H1 (cell line): Measurements from ENCODE around the gene DCTD. TPM values are rescaled to one million over a fixed set of nuclear protein-coding genes. Genes with fewer than 3 reads are reported as not detected.
A peak's percentile ranks its signal among the peaks of the same experiment; 100 is the strongest.

Experiments
- CTCF ChIA-PET: fragments of 300-600 bp; sonication (Branson Sonifier 250); formaldehyde crosslinking; loops from one replicate; lab custom pipeline; 2021; ENCODE audit not compliant: partially characterized antibody; lab: Charles Lee
- POLR2A ChIA-PET: fragments of 300-600 bp; sonication (Branson Sonifier 250); formaldehyde crosslinking; loops from one replicate; lab custom pipeline; 2021; ENCODE audit warnings: inconsistent platforms; ENCODE audit not compliant: partially characterized antibody; lab: Charles Lee
- DNase-seq, 2 experiments: peaks; one replicate each; pipeline versions ENCODE4 v3.0.0 to v3.0.0-alpha.2; 2010 to 2022; ENCODE audit warnings: low spot score in 2 of 2, low read depth in 1 of 2, mixed read lengths in 1 of 2
- FAIRE-seq: peaks from 2 replicates; lab custom pipeline; 2011; peaks lifted over from hg19 to GRCh38; lab: Jason Lieb, UNC
- H2AFZ ChIP-seq: 2 replicates; pipeline ENCODE4 v1.8.1; 2012; ENCODE audit warnings: low read length, inconsistent platforms
- H2AK5ac ChIP-seq: 2 replicates; pipeline ENCODE4 v1.6.1; 2013; ENCODE audit warnings: low read depth, low read length
- H2BK120ac ChIP-seq: replicated peaks from 2 replicates; pipeline ENCODE3; 2013; ENCODE audit warnings: low read depth, low read length, inconsistent platforms
- H2BK12ac ChIP-seq: 2 replicates; pipeline ENCODE4 v1.6.1; 2013; ENCODE audit warnings: low read depth, low read length
- H2BK15ac ChIP-seq: 2 replicates; pipeline ENCODE4 v1.6.1; 2013; ENCODE audit warnings: low read length
- H2BK20ac ChIP-seq: 2 replicates; pipeline ENCODE4 v1.6.1; 2013; ENCODE audit warnings: low read length
- H2BK5ac ChIP-seq: 2 replicates; pipeline ENCODE4 v1.6.1; 2013; ENCODE audit warnings: low read depth, low read length
- H3K14ac ChIP-seq: 2 replicates; pipeline ENCODE4 v1.6.1; 2013; ENCODE audit warnings: inconsistent platforms; ENCODE audit not compliant: insufficient read length
- H3K18ac ChIP-seq: 2 replicates; pipeline ENCODE4 v1.6.1; 2013; ENCODE audit warnings: low read length; ENCODE audit errors: extremely low read depth
- H3K23ac ChIP-seq: 2 replicates; pipeline ENCODE4 v1.6.1; 2013; ENCODE audit warnings: inconsistent platforms; ENCODE audit not compliant: insufficient read length
- H3K23me2 ChIP-seq: 2 replicates; pipeline ENCODE4 v1.6.1; 2013; ENCODE audit warnings: low read depth, low read length
- H3K27ac ChIP-seq: 2 replicates; pipeline ENCODE4 v1.6.1; 2011; ENCODE audit warnings: low read depth, low read length, inconsistent platforms
- H3K27me3 ChIP-seq, 4 experiments: replicated peaks in 1 of 4; 1 replicate in 1 of 4; 2 replicates in 3 of 4; pipeline versions ENCODE4 v1.6.1 to v1.8.1; 2011 to 2013; ENCODE audit warnings: low read length in 3 of 4, mild to moderate bottlenecking in 3 of 4, inconsistent platforms in 2 of 4, mixed read lengths in 2 of 4, moderate library complexity in 1 of 4; ENCODE audit not compliant: control insufficient read depth in 3 of 4, insufficient read depth in 3 of 4; ENCODE audit errors: extremely low read depth in 1 of 4
- H3K36me3 ChIP-seq, 4 experiments: 2 replicates each; pipeline versions ENCODE4 v1.6.1 to v1.8.1; 2011 to 2013; ENCODE audit warnings: mild to moderate bottlenecking in 4 of 4, low read length in 3 of 4, moderate library complexity in 2 of 4, control low read depth in 1 of 4, inconsistent platforms in 1 of 4; ENCODE audit not compliant: insufficient read depth in 4 of 4, control insufficient read depth in 2 of 4
- H3K4ac ChIP-seq: replicated peaks from 2 replicates; pipeline ENCODE3; 2013; ENCODE audit warnings: low read length, low read depth, mixed read lengths, inconsistent platforms; ENCODE audit not compliant: insufficient read length
- H3K4me1 ChIP-seq, 4 experiments: replicated peaks in 1 of 4; 1 replicate in 1 of 4; 2 replicates in 3 of 4; pipeline versions ENCODE4 v1.6.1 to v1.8.1; 2011 to 2013; ENCODE audit warnings: low read length in 3 of 4, inconsistent platforms in 2 of 4, mixed read lengths in 1 of 4; ENCODE audit not compliant: insufficient read depth in 4 of 4, control insufficient read depth in 3 of 4
- H3K4me2 ChIP-seq, 2 experiments: 2 replicates each; pipeline versions ENCODE4 v1.6.1 to v1.8.1; 2011 to 2013; ENCODE audit warnings: low read depth in 2 of 2, low read length in 2 of 2, control low read depth in 1 of 2, inconsistent platforms in 1 of 2, mild to moderate bottlenecking in 1 of 2; ENCODE audit not compliant: insufficient read depth in 1 of 2
- H3K4me3 ChIP-seq, 4 experiments: fragments of 200-600, 300-600 bp in 1 of 4; sonication (generic), shearing (Covaris generic), sonication (Bioruptor Twin) in 1 of 4; 2 replicates each; pipeline versions ENCODE4 v1.5.1 to v1.8.1; 2011 to 2016; ENCODE audit warnings: low read length in 4 of 4, low read depth in 3 of 4, control low read depth in 2 of 4, inconsistent platforms in 2 of 4, mild to moderate bottlenecking in 2 of 4, mixed read lengths in 1 of 4, moderate library complexity in 1 of 4; ENCODE audit not compliant: insufficient read depth in 2 of 4; ENCODE audit errors: extremely low read depth in 1 of 4
- H3K56ac ChIP-seq: replicated peaks from 2 replicates; pipeline ENCODE3; 2013; ENCODE audit warnings: low read depth, mild to moderate bottlenecking, mixed read lengths, low read length, inconsistent platforms; ENCODE audit not compliant: insufficient read length
- H3K79me1 ChIP-seq: 2 replicates; pipeline ENCODE4 v1.6.1; 2013; ENCODE audit warnings: low read depth, low read length, control low read depth
- H3K79me2 ChIP-seq, 2 experiments: 2 replicates each; pipeline versions ENCODE4 v1.6.1 to v1.8.1; 2012 to 2013; ENCODE audit warnings: low read length in 2 of 2, mild to moderate bottlenecking in 2 of 2, inconsistent platforms in 1 of 2; ENCODE audit not compliant: insufficient read depth in 2 of 2, control insufficient read depth in 1 of 2
- H3K9ac ChIP-seq, 4 experiments: replicated peaks in 1 of 4; 1 replicate in 1 of 4; 2 replicates in 3 of 4; pipeline versions ENCODE4 v1.6.1 to v1.8.1; 2011 to 2013; ENCODE audit warnings: low read depth in 3 of 4, low read length in 3 of 4, control low read depth in 2 of 4, mild to moderate bottlenecking in 2 of 4, moderate library complexity in 2 of 4, inconsistent platforms in 1 of 4; ENCODE audit errors: extremely low read depth in 1 of 4
- H3K9me3 ChIP-seq, 2 experiments: 2 replicates each; pipeline versions ENCODE4 v1.6.1 to v1.8.1; 2012 to 2013; ENCODE audit warnings: mild to moderate bottlenecking in 2 of 2, moderate library complexity in 2 of 2, control low read depth in 1 of 2, inconsistent platforms in 1 of 2, low read depth in 1 of 2, low read length in 1 of 2, mixed read lengths in 1 of 2; ENCODE audit not compliant: insufficient read depth in 2 of 2
- H4K20me1 ChIP-seq, 2 experiments: replicated peaks in 1 of 2; 2 replicates each; pipeline versions ENCODE3 to v1.8.1; 2011 to 2013; ENCODE audit warnings: inconsistent platforms in 2 of 2, low read length in 2 of 2, mild to moderate bottlenecking in 1 of 2; ENCODE audit not compliant: insufficient read depth in 2 of 2, control insufficient read depth in 1 of 2
- H4K5ac ChIP-seq: 2 replicates; pipeline ENCODE4 v1.6.1; 2013; ENCODE audit warnings: low read length, low read depth, mixed read lengths, inconsistent platforms; ENCODE audit not compliant: insufficient read length
- H4K8ac ChIP-seq: 2 replicates; pipeline ENCODE4 v1.8.0; 2013; ENCODE audit warnings: mild to moderate bottlenecking, moderate library complexity, low read length, inconsistent platforms; ENCODE audit not compliant: insufficient read depth; ENCODE audit errors: extremely low read depth
- H4K91ac ChIP-seq: replicated peaks from 2 replicates; pipeline ENCODE3; 2013; ENCODE audit warnings: low read length, mixed read lengths, inconsistent platforms; ENCODE audit not compliant: insufficient read length
- MAFK ChIP-seq: IDR thresholded peaks from 2 replicates; pipeline ENCODE4 v1.6.1; 2012; ENCODE audit warnings: low read depth, mild to moderate bottlenecking, improper control_type of control experiment, low read length
- NRF1 ChIP-seq: IDR thresholded peaks from 2 replicates; pipeline ENCODE4 v1.6.1; 2011; ENCODE audit warnings: mild to moderate bottlenecking, low read depth, low read length, improper control_type of control experiment
- WGBS, 2 experiments: shearing (Covaris generic) in 1 of 2; methylation state at CpG; one replicate each; pipeline versions ENCODE4 v1.1.6 to v1.1.7; 2013 to 2015; ENCODE audit warnings: low lambda C conversion rate in 2 of 2, mixed read lengths in 2 of 2, inconsistent platforms in 1 of 2, low coverage in 1 of 2, missing lambda C conversion rate in 1 of 2; ENCODE audit not compliant: insufficient replicate concordance in 2 of 2, insufficient coverage in 1 of 2, insufficient read length in 1 of 2; ENCODE audit errors: extremely low coverage in 1 of 2, missing lambda C conversion rate in 1 of 2; 5-methylcytosine and 5-hydroxymethylcytosine counted together
- polyA plus RNA-seq, 7 experiments: library from polyadenylated mRNA; depleted of rRNA in 3 of 7; stranded (reverse) in 5 of 7; unstranded in 2 of 7; fragments of >200 nt in 5 of 7; fragments of 200-250 nt in 2 of 7; gene quantifications; 1 replicate in 5 of 7; 2 replicates in 1 of 7; 4 replicates in 1 of 7; pipeline versions ENCODE4 v1.2.1 to v1.2.3, GENCODE V29; 2011 to 2013; ENCODE audit warnings: missing spikeins in 2 of 7, mixed read lengths in 2 of 7
- total RNA-seq: library from RNA; stranded (reverse); fragmentation: NEBNext Ultra II Directional; extraction: Animal tissue kit (Norgen Biotek cat#: 25700); gene quantifications from 2 replicates; pipeline ENCODE4 v1.2.1, GENCODE V29; 2021

The DCTD gene
- total and polyA plus RNA-seq, 2 of the 8 experiments (the other 6 are each of a cell fraction or from before 2014, with no cell fraction given) = 60.2 to 69.5 TPM

DNA sequence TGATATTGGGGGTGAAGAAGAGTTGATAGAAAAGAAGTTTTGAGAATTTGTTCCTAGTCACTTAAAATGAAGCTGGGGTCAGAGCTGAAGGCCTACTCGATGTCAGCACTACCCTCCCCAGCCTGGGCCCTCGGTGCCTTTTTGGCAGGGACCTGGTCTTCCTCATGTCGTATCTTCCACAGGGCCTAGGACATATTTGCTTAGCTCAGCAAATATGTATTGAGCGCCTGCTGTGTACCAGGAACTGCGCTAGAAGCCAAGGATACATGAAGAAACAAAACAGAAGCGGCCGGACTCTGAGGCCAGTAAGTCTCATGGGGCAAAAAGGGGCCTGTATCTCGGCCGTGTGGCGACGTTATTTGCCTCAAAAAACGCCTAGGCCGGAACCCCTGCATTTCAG is 44.3 kb downstream of the DCTD start:
- FAIRE-seq = no peak
- 87% methylated on average over 13 of the region's 13 CpGs; no CpG with 5 or more reads in 1 of the 2 experiments for WGBS, 2 experiments
- H2BK12ac ChIP-seq = no peak overlapping the region
- H3K36me3 ChIP-seq = no peaks in the 10 kb centered on the region
- no peak overlapping the region for H4K5ac ChIP-seq
- H3K4ac ChIP-seq = no peak overlapping the region
- H3K18ac ChIP-seq = no peak overlapping the region
- H2BK5ac ChIP-seq = no peak overlapping the region
- no peak overlapping the region for H3K4me3 ChIP-seq
- H3K23ac ChIP-seq = no peak overlapping the region
- H3K27ac ChIP-seq = no peak overlapping the region
- TF ChIP-seq MAFK (peak; percentile 80), NRF1 (no peak)
- ChIA-PET CTCF (interaction anchor here (0.7 to 1.4 kb wide), 4 partner anchors 9 to 21 kb away, joined by 3 to 4 read pairs (median 3); no protein-coding TSS in a partner anchor), POLR2A (no interaction called here)
- no peak overlapping the region for H2BK20ac ChIP-seq
- no peak overlapping the region for H3K14ac ChIP-seq
- no peaks in the 10 kb centered on the region for H3K4me1 ChIP-seq
- H3K23me2 ChIP-seq = no peaks in the 10 kb centered on the region
- H3K79me2 ChIP-seq = no peaks in the 10 kb centered on the region
- no peaks in the 10 kb centered on the region for H4K20me1 ChIP-seq
- H4K91ac ChIP-seq = no peak overlapping the region
- no peak overlapping the region for H2BK15ac ChIP-seq
- H2AFZ ChIP-seq = no peak overlapping the region
- H4K8ac ChIP-seq = no peak overlapping the region
- H3K4me2 ChIP-seq = no peak overlapping the region
- no peak overlapping the region for H2AK5ac ChIP-seq
- no peak for DNase-seq
- no peaks in the 10 kb centered on the region for H3K9me3 ChIP-seq
- no peak overlapping the region for H3K9ac ChIP-seq
- no peaks in the 10 kb centered on the region; a peak in 1 of 7 replicates for H3K27me3 ChIP-seq
- no peaks in the 10 kb centered on the region for H3K79me1 ChIP-seq
- H3K56ac ChIP-seq = no peak overlapping the region
- H2BK120ac ChIP-seq = no peak overlapping the region
